Activated gamma-delta T cell (primary cell): ENCODE measurements around the gene VPS54.
"Not testable (repeated sequence)": the region's sequence is repeated elsewhere in the genome, so short reads cannot be mapped to it uniquely, and the experiment has no call there.

Experiments
- DNase-seq: peaks from one replicate; lab custom pipeline; 2025; lab: John Stamatoyannopoulos, UW

VPS54 gene

DNA sequence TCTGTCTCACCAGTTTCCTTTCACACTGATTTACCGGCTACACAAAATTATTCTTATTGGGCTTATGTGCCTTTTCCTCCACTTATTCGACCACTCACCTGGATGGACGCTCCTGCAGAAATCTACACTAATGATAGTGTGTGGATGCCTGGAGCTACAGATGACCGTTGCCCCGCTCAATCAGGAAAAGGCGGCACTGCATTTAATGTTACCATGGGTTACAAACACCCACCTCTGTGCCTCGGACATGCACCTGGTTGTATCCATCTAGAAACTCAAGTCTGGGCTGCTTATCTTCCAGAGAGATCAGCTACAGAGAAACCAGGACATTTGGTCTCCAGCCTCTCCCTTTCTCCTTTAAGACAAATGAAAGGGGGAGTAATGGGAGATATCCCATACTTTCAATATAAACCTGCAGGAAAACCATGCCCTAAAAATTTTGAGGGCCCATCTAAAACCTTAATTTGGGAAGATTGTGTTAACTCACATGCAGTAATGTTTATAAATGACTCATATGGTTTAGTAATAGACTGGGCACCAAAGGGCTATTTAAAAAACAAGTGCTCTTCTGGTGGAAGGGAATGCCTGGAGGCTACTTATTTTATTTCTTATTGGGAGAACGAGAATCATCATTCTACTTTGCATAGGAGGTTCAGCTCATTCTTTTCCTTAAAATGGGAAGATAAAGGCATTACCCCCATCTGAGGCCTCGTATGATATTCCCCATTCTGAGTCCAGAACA lies 24.7 kb downstream of the VPS54 start:
- not testable (repeated sequence) for DNase-seq

DNA sequence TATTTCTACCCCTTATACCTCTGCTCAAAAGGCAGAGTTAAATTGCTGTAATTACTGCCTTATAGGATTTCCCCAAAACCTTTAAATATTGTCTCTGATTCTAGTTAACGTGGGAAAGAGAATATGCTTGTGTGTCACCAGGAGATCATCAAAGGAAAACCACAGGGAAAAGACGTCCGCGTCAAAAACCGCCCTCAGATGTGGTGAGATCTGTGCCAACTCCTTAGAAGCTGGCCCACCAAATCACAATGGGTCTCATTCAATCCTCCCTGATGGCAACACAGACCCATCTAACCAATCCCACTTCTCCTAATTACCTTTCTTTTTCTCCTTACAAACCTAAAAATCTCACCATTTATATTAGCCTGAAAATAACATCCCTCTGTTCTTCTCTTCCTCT lies 25.4 kb downstream of the VPS54 start:
- no peak for DNase-seq

DNA sequence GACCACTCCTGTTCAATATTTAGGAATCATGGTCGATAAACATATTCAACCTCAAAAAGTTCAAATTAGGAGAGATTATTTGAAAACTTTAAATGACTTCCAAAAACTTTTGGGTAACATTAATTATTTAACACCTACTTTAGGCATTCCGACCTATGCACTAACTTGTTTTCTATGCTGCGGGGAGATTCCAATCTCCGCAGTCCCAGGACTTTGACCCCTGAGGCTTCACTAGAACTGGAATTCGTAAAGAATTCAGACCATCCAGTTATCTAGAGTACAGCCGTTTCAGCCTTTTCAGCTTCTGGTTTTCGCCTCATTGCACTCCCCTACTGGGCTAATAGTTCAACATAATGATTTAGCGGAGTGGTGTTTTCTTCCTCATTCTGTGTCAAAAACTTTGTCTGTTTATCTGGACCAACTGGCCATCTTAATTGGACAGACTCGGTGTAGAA lies 26.1 kb downstream of the VPS54 start:
- not testable (repeated sequence) for DNase-seq

DNA sequence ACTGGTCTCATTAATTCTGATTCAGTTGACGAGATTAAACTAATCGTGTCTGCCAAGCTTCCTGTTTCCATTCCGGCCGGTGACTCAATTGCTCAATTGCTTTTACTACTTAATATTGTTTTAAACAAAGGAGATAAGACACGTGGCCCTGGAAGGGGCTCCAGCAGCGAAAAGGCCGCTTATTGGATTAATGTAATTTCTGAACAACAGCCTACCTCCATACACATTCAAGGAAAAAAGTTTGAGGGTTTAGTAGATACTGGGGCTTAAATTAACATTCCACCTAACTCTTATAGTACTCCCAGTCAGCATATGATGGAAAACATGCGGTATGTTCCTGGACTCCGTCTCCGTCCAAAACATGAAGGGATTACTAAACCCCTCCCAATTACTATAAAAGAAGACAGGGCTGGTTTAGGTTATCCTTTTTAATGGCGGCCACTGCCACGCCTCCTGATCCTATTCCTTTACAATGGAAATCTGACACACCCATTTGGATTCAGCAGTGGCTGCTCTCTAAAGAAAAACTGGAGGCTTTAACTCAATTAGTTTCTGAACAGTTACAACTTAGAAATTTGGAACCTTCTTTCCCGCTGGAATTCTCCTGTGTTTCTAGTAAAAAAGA lies 27.1 kb downstream of the VPS54 start:
- no peak for DNase-seq

DNA sequence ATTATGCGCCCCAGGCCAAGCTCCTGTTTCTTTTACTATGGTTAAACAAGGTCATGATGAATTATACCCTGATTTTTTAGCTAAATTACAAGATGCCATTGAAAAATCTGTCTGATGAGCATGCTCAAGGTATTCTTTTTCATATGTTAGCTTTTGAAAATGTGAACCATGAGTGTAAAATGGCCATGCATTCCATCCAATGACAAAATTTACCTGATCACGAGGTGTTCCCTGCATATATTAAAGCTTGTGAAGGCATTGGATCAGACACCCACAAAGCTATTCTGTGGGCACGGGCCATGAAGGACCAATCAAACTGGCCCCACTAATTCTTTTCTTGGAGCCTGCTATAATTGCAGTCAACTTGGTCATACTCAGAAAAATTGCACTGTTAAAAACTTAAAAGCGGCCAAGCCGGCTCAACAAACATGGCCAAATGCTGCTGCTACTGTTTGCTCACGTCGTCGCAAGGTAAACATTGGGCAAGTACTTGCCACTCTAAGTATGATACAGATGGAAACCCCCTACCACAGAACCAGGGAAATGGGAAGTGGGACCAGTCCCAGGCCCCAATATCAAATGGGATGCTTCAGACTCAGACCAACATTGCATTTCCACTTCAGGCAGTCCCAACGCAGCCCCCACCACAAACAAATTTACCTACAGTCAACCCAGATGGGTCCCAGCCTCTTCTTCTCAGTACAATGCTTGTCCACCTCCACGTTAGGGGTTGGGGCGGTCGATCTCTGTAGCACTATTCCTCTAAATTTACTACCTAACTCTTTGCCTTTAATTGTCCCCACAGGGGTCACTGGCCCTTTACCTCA lies 27.8 kb downstream of the VPS54 start:
- DNase-seq, result not testable (repeated sequence)

DNA sequence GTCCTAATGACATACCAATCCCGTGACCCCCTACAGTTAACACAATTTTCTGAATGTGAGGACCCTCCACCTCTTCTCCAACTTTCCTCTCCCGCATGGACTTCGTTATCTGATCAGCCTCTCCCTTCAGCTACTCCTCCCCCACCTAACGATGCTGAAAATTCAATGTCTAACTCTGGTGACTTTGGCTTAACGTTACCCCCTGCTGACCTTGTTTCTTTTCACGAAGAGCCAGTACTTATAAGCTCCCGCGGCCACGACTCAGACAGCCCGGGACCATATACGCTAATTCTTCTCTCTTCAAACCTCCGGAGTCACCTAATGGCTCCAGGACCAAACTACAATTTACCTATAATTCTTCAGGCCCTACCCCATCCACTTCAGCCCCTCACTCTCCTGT lies 29.2 kb downstream of the VPS54 start:
- DNase-seq, result no peak

DNA sequence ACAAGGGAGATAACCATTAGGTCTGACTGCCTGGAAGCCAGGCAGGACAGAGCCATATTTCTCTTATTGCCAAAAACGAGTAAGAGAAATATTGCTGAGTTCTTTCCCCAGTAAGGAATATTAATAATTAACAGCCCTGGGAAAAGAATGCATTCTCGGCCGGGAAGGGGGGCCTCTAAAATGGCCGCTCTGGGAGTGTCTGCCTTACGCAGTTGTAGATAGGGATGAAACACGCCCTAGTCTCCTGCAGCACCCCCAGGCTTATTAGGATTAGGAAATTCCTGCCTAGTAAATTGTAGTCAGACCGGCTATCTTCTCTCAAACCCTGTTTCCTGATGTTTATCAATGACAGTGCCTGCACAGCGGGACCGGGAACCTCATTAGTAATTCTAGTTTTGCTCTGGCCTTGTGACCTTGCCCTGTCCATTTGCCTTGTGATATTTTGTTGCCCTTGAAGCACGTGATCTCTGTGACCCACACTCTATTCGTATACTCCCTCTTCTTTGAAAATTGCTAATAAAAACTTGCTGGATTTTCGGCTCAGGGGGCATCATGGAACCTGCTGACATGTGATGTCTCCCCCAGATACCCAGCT lies 30.3 kb downstream of the VPS54 start:
- DNase-seq, result not testable (repeated sequence)

DNA sequence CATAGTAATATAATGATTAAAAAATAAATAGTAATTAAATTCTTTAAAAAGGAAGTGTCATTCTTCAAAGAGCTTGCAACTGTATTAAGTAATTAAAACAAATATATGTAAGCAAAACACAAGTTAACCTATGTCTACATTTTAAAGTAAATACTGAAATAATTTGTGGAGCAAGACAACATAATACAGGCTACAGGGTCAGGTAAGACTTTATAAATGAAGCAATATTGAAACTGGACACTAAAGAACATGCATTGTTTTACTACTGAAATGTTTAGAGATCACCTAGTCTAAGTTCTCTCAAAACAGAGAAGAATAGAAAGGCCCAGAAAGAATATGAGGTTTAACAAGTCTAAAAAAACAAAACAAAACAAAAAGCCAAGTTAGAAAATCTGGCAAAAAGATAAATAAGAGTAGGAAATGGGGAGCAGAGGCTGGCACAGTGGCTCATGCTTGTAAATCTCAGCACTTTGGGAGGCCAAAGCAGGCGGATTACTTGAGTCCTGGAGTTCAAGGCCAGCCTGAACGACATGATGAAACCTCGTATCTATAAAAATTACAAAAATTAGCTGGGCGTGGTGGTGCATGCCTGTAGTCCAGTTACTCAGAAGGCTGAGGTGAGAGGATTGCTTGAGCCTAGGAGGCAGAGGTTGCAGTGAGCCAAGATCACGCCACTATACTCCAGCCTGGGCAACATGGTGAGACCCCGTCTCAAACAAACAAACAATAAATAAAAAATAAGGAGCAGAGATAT lies 34.4 kb downstream of the VPS54 start:
- DNase-seq, result no peak

DNA sequence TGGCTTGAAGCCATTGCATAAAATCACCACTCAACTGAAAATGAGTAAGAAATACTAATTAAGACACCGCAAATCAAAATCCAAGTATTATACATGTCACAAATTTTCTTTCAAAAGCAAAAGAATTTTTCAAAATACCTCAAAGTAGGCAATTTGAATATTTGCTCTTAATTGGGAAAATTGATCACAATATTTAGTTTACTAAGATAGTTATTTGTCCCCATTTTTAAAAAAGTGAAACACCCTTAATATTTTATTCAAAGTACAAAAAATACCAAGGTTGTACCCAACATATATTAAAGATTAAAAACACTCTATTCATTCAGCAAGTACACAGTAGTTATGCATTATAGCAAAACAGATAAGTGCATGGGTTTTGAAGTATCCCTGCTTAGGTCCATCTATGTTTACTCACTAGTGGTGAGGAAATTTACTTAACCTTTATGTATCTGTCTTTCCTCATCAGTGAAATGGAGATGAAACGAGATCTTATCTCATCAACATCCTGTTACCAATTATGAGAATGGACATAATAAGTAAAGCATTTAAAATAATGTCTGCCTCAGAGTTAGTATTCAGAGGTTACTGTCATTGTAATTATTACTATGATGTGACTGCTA lies 35.1 kb downstream of the VPS54 start:
- DNase-seq, result no peak

DNA sequence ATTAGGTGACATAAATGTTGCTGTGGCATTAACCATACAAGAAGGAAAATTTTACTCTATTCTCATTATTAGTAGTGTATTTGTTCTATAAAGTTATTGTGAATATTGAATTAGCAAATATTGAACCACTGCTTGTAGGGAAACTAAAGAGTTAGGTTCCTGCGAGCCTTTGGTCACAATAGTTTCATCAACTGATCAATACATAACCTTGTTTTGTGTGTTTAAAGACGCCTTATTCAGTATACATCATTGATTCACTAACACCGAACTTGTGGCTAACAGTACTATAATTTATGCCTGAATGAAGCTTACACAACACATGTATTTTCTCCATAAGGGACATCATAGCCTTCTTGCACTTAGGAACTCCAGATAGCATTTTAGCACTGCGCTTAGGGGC lies 36.9 kb downstream of the VPS54 start:
- no peak for DNase-seq

DNA sequence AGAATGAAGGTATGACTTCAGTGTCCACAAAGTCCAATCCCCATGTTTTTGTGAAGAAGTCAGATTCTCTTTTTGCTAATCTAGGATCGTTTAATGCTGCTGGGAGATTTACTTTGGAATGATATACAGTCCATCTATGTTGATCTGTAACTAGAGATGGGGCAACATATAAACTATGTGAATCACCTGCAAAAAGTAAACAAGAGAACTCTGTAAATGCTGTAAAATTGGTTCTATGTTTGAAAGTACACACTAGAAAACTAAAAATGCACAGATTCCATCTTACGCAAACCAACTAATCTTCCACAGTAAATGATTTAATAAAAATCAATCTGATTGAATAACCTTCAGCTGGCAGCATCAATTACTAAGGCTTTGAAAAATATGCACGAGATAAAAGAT lies 37.5 kb downstream of the VPS54 start:
- no peak for DNase-seq

DNA sequence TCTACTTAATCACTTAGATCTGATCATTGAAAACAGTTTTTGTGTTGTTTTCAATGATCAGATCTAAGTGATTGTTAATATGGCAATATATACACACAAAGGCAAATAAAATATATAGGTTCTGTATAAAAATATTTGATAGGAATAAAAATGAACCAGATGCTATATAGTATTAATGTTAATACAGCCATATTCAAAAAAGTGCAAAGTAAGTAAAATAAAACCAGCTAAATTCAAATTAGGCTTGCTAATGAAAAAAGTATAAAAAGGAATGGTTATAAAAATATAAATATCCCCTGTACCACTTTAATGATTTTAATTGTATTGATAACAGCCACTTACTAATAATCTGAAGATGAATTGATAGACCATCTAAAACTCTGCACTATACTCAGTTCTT lies 38.4 kb downstream of the VPS54 start:
- no peak for DNase-seq

DNA sequence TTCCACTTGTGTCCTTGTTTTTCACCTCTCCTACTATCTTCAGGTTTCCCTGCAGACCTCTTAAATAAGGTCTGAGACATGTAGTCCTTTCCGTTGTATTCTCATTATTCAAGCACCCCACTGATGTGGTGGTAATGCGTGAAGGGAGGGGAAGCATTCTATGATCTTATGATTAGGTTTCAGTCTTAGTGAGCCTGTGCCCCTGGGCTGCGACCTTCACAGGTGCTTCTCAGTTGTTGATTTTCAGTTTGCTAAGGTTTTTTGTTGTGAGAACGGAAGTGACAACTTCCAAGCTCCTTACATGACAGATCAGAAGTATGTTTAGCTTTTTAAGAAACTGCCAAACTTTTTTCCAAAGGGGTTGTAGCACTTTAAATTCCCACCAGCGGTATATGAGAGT lies 41.3 kb downstream of the VPS54 start:
- no peak for DNase-seq

DNA sequence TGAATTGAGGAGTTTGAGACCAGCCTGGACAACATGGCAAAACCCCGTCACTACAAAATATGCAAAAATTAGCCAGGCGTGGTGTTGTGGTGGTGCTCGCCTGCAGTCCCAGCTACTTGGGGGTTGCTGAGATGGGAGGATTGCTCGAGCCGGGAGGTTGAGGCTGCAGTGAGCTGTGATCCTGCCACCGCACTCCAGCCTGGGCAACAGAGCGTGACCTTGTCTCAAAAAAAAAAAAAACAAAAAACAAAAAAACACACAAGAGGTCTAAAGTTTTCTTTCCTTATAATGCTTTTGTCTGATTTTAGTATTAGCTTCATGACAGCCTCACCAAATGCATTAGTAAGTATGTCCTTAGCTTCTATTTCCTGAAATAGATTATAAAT lies 43.1 kb downstream of the VPS54 start:
- DNase-seq, result no peak

DNA sequence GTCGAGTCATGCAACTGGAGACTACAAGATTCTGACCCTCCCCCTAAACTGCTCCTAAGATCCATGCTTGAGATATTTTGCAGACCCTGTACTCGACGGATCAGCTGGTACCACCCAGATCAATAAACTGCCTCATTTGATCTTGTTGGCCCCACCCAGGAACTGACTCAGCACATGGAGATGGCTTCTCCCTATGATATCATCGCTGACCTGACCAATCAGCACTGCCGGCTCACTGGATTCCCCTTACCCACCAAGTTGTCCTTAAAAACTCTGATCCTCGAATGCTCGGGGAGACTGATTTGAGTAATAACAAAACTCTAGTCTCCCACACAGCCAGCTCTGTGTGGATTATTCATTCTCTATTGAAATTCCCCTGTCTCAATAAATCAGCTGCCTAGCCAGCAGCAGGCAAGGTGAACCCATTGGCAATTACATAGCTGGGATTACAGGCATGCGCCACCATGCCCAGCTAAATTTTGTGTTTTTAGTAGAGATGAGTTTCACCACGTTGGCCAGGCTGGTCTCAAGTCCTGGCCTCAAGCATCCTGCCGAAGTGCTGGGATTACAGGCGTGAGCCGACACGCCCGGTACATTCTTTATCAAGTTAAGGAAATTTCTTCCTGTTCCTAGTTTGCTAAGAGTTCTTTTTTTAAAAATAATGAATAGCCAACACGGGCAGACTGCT lies 43.6 kb downstream of the VPS54 start:
- no peak for DNase-seq

DNA sequence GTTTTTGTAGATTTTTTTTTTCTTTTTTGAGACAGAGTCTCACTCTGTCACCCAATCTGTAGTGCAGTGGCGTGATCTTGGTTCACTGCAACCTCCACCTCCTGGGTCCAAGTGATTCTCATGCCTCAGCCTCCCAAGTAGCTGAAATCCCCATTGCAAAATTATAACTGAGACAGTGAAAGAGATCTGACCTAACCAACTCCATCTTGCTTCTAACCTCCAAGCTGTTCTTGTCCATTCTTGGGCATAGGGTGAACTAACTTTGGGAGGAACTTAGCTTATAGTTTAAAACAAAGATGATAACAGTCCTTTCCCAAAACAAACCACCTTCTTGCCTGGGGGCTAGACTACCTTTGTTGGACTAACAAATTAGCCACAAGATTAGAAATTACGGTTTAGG lies 44.2 kb downstream of the VPS54 start:
- DNase-seq, result not testable (repeated sequence)

DNA sequence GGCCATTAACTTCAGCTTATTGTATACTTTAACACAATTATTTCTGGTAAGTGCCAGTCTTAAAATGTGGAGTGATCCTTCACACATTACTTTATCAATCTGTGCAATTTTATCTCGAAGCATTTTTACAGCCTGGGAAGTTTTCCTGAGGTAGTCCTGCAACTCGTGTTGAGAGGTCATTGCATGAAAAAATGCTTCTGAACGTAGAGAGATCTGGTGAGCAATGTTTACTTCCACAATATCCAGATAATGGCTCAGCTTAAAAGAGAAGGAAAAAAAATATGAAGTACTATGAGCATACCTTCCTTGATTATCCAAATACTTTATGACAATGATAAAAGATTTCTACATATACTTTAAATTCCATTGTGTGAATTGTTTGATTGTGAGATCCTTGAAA lies 57.0 kb downstream of the VPS54 start:
- no peak for DNase-seq

DNA sequence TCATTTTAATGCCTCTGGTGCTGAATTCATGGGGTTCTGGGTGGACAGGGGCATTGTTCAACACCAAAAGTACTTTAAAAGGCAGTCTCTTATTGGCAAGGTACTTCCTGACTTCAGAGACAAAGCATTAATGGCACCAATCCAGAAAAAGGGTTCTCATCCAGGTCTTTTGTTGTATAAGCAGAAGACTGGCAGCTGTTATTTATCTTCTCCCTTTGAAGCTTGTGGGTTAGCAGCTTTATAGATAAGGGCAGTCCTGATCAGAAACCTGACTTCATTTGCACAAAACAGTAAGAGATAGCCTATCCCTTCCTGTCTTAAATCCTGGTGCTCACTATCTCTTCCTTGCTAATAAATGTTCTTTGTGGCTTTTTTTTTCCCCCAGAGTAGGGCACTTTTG lies 68.8 kb downstream of the VPS54 start:
- no peak for DNase-seq

DNA sequence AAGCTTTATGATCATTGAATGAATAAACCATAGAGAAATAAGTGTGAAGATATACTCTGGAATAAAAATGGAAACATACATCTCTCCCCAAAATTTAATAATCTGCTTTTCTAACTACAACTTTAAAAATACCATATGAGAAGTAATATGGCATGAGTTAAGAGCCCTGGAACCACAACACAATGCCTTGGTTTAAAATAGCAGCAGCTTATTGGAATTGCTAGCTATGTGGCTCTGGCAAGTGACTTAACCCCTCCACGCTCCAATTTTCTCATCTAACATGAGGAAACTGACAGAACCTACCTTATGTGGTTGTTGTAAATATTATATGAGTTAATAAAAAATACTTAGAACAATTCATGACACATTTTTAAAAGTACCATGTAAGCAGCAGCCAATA lies 76.4 kb downstream of the VPS54 start:
- no peak for DNase-seq

DNA sequence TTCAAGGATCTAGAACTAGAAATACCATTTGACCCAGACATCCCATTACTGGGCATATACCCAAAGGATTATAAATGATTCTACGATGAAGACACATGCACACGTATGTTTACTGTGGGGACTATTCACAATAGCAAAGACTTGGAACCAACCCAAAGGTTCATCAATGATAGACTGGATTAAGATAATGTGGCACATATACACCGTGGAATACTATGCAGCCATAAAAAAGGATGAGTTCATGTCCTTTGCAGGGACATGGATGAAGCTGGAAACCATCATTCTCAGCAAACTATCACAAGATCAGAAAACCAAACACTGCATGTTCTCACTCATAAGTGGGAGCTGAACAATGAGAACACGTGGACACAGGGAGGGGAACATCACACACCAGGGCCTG lies 87.1 kb downstream of the VPS54 start:
- DNase-seq, result not testable (repeated sequence)

DNA sequence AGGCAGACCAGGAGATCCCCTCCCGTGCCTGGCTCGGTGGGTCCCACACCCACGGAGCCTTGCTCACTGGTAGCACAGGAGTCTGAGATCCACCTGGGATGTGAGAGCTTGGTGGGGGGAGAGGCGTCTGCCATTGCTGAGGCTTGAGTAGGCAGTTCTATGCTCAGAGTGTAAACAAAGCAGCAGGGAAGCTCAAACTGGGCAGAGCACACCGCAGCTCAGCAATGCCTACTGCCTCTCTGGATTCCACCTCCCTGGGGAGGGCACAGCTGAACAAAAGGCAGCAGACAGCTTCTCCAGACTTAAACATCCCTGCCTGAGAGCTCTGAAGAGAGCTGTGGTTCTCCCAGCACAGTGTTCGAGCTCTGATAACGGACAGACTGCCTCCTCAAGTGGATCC lies 92.4 kb downstream of the VPS54 start:
- no peak for DNase-seq
